Activated CD4-positive, alpha-beta T cell treated with anti-CD3 and anti-CD28 coated beads, Interleukin-2, amount 50 U/mL, for 4 hours (primary cell): Measurements from ENCODE around the gene NBR1.
"Not testable (repeated sequence)": the region's sequence is repeated elsewhere in the genome, so short reads cannot be mapped to it uniquely, and the experiment has no call there.

ENCODE experiments used
- DNase-seq, 2 experiments: peaks; one replicate each; pipeline ENCODE4 v3.0.0-alpha.2; 2020

The NBR1 gene

GRCh38 chr17:43216762-43217613 is 46.0 kb downstream of the NBR1 start:
- no peak for DNase-seq

GRCh38 chr17:43217614-43218087 is 46.6 kb downstream of the NBR1 start:
- peak in 1 of 2 experiments; percentile 10 for DNase-seq

GRCh38 chr17:43219001-43219400 is 48.0 kb downstream of the NBR1 start:
- no peak for DNase-seq

GRCh38 chr17:43219746-43220380 is 48.8 kb downstream of the NBR1 start:
- no peak for DNase-seq

GRCh38 chr17:43220511-43221125 is 49.6 kb downstream of the NBR1 start:
- no peak for DNase-seq

GRCh38 chr17:43224146-43224705 is 53.2 kb downstream of the NBR1 start:
- DNase-seq, result no peak

GRCh38 chr17:43226393-43226792 is 55.4 kb downstream of the NBR1 start:
- no peak for DNase-seq

GRCh38 chr17:43228020-43228782 is 57.2 kb downstream of the NBR1 start, which contains the start of gene CCDC200:
Gene CCDC200, minus strand, starts transcription at chr17:43228623. Its CDS starts 69 bp downstream, at chr17:43228554.
- not testable (repeated sequence) for DNase-seq

GRCh38 chr17:43231205-43232020 is 60.4 kb downstream of the NBR1 start:
- DNase-seq, result not testable (repeated sequence)

GRCh38 chr17:43232021-43232699 is 61.1 kb downstream of the NBR1 start:
- DNase-seq, result peak in 1 of 2 experiments; percentile 15

- not testable (repeated sequence) for DNase-seq
Measured at GRCh38 chr17:43233263-43233662, 62.2 kb downstream of the NBR1 start.

- DNase-seq, result not testable (repeated sequence)
Measured at GRCh38 chr17:43233877-43234276, 62.9 kb downstream of the NBR1 start, which contains the start of gene RNU2-1. Gene RNU2-1, minus strand, starts transcription at chr17:43233977.

GRCh38 chr17:43239597-43239996 is 68.6 kb downstream of the NBR1 start:
- DNase-seq, result not testable (repeated sequence)

GRCh38 chr17:43240596-43241352 is 69.8 kb downstream of the NBR1 start:
- DNase-seq, result not testable (repeated sequence)

- DNase-seq, result not testable (repeated sequence)
Measured at GRCh38 chr17:43246456-43246855, 75.4 kb downstream of the NBR1 start.
